HepG2 (cell line): ENCODE data around the gene ATR. TPM values are rescaled to one million over a fixed set of nuclear protein-coding genes. Genes with fewer than 3 reads are reported as not detected.

Source experiments
- ATAC-seq: fragments of 200-7000 bp; cut with Tn5 transposase; 3 replicates; pipeline ENCODE4 v1.9.1; 2020; ENCODE audit warnings: mild to moderate bottlenecking, moderate library complexity
- BruUV-seq: library from RNA; stranded (reverse); fragments of 400-500 nt; replicated peaks from 2 replicates; lab custom pipeline; 2021; lab: Mats Ljungman, UMichigan
- CTCF ChIA-PET: fragments of 300-600 bp; formaldehyde crosslinking; extraction: SDS; loops from one replicate; lab custom pipeline; 2021; ENCODE audit warnings: low total read pairs, inconsistent platforms, low intra/inter-chr PET ratio; lab: Yijun Ruan, JAX
- POLR2A ChIA-PET: fragments of 350-600 bp; sonication (Branson Sonifier 250); formaldehyde crosslinking; loops from one replicate; lab custom pipeline; 2020; ENCODE audit warnings: antibody characterized with exemption, inconsistent platforms; lab: Yijun Ruan, JAX
- DNase-seq: peaks from one replicate; pipeline ENCODE4 v3.0.0-alpha.2; 2015; ENCODE audit warnings: low spot score
- FAIRE-seq: peaks from 3 replicates; lab custom pipeline; 2011; peaks lifted over from hg19 to GRCh38; lab: Jason Lieb, UNC
- H2AFZ ChIP-seq: one replicate; pipeline ENCODE4 v1.6.1; 2011; ENCODE audit warnings: low read length, inconsistent platforms
- H3K27ac ChIP-seq: fragments of 300-600 bp; 3 replicates; pipeline ENCODE4 v1.8.0; 2011; ENCODE audit warnings: mixed run types, mild to moderate bottlenecking, mixed read lengths, low read length, inconsistent platforms; ENCODE audit not compliant: insufficient read depth; ENCODE audit errors: extremely low read length
- H3K27me3 ChIP-seq, 2 experiments: fragments of 200-600 bp in 1 of 2; 2 replicates in 1 of 2; 3 replicates in 1 of 2; pipeline versions ENCODE4 v1.6.0 to v1.8.0; 2011; ENCODE audit warnings: low read length in 2 of 2, mild to moderate bottlenecking in 2 of 2, moderate library complexity in 2 of 2, inconsistent platforms in 1 of 2; ENCODE audit not compliant: insufficient read depth in 2 of 2, control insufficient read depth in 1 of 2
- H3K36me3 ChIP-seq, 2 experiments: fragments of 200-600 bp in 1 of 2; replicated peaks in 1 of 2; 2 replicates in 1 of 2; 3 replicates in 1 of 2; pipeline versions ENCODE4 v1.5.1 to v1.8.0; 2011; ENCODE audit warnings: low read length in 2 of 2, inconsistent platforms in 1 of 2; ENCODE audit not compliant: insufficient read depth in 2 of 2, control insufficient read depth in 1 of 2
- H3K4me1 ChIP-seq: 2 replicates; pipeline ENCODE4 v1.5.1; 2012; ENCODE audit warnings: low read length, inconsistent platforms; ENCODE audit not compliant: insufficient read depth
- H3K4me2 ChIP-seq: 2 replicates; pipeline ENCODE4 v1.6.0; 2011; ENCODE audit warnings: low read depth, low read length, inconsistent platforms
- H3K4me3 ChIP-seq, 3 experiments: fragments of 200-600 bp in 1 of 3; sonication (generic), shearing (Covaris generic) in 1 of 3; replicated peaks in 1 of 3; 2 replicates each; pipeline ENCODE4 v1.5.1; 2011 to 2016; ENCODE audit warnings: low read length in 3 of 3, inconsistent platforms in 2 of 3, low read depth in 2 of 3, mild to moderate bottlenecking in 2 of 3, control low read depth in 1 of 3, mixed read lengths in 1 of 3; ENCODE audit not compliant: insufficient read depth in 1 of 3
- H3K79me2 ChIP-seq: one replicate; pipeline ENCODE4 v1.6.1; 2011; ENCODE audit warnings: low read length, inconsistent platforms; ENCODE audit not compliant: insufficient read depth
- H3K9ac ChIP-seq: 2 replicates; pipeline ENCODE4 v1.6.0; 2011; ENCODE audit warnings: mild to moderate bottlenecking, low read depth, low read length, inconsistent platforms; ENCODE audit not compliant: insufficient read depth
- H3K9me3 ChIP-seq: 2 replicates; pipeline ENCODE4 v1.5.1; 2012; ENCODE audit warnings: mild to moderate bottlenecking, low read length
- H4K20me1 ChIP-seq: 2 replicates; pipeline ENCODE4 v1.6.0; 2011; ENCODE audit warnings: inconsistent platforms, mild to moderate bottlenecking, low read length, moderate library complexity; ENCODE audit not compliant: insufficient read depth
- ASH2L ChIP-seq: fragments of 300-600, 200-600 bp; sonication (generic); IDR thresholded peaks from 2 replicates; pipeline ENCODE4 v1.7.0; 2017; ENCODE audit warnings: low read depth, mild to moderate bottlenecking, moderate library complexity, mixed read lengths, low read length; ENCODE audit not compliant: insufficient read length
- KLF12 ChIP-seq: sonication (generic); formaldehyde crosslinking; IDR thresholded peaks from 2 replicates; pipeline ENCODE4 v1.4.0; 2020; ENCODE audit warnings: missing genetic modification reagents, borderline replicate concordance
- REPIN1 ChIP-seq: sonication (generic); formaldehyde crosslinking; IDR thresholded peaks from 2 replicates; pipeline ENCODE4 v1.8.0; 2022; ENCODE audit warnings: missing genetic modification reagents, low read depth, mild to moderate bottlenecking, borderline replicate concordance
- TERF1 ChIP-seq: sonication (generic); formaldehyde crosslinking; IDR thresholded peaks from 2 replicates; pipeline ENCODE4 v1.8.0; 2022; ENCODE audit warnings: mild to moderate bottlenecking, missing genetic modification reagents, moderate library complexity
- ZBTB49 ChIP-seq: sonication (generic); formaldehyde crosslinking; IDR thresholded peaks from 2 replicates; pipeline ENCODE4 v1.4.0; 2020; ENCODE audit warnings: missing genetic modification reagents, borderline replicate concordance
- WGBS: methylation state at CpG from one replicate; pipeline ENCODE4 v1.1.6; 2017; ENCODE audit warnings: low lambda C conversion rate; 5-methylcytosine and 5-hydroxymethylcytosine counted together
- in situ Hi-C: cut with HindIII; loops from 2 replicates; pipeline ENCODE4 v1.10.0; 2017; ENCODE audit warnings: low pct_unique_long_range_greater_than_20kb; ENCODE audit not compliant: extremely low pct_ligation_motif_present
- intact Hi-C: fragments of 100-400 bp; cut with micrococcal nuclease; formaldehyde crosslinking; loops from one replicate; pipeline ENCODE4 v1.10.0; 2022; ENCODE audit not compliant: unreplicated experiment
- polyA plus RNA-seq, 8 experiments: library from polyadenylated mRNA; depleted of rRNA in 3 of 8; stranded (reverse) in 7 of 8; unstranded in 1 of 8; fragments of >200 nt; fragmentation: Illumina TruSeq in 4 of 8; extraction: Trizol in 4 of 8; gene quantifications; 2 replicates each; pipeline versions ENCODE4 v1.2.1 to v1.2.3, GENCODE V29; 2011 to 2016; ENCODE audit warnings: low read depth in 4 of 8, missing spikeins in 1 of 8, mixed read lengths in 1 of 8; ENCODE audit not compliant: insufficient read depth in 1 of 8
- total RNA-seq, 5 experiments: library from RNA; depleted of rRNA; stranded (reverse); fragments of >200 nt; fragmentation: Illumina TruSeq; extraction: Trizol; gene quantifications; 2 replicates each; pipeline ENCODE4 v1.2.3, GENCODE V29; 2016; ENCODE audit warnings: low read depth in 1 of 5

Gene ATR
- total and polyA plus RNA-seq, 2 of the 13 experiments (the other 11 are each of a cell fraction or from before 2014, with no cell fraction given) = 6.6 to 17.0 TPM

GRCh38 chr3:142424754-142425153 lies 153.8 kb downstream of the ATR start (continued):
- TF ChIP-seq ASH2L (no peak), KLF12 (CRISPR knock-in tag) (no peak), ZBTB49 (CRISPR knock-in tag) (no peak), TERF1 (CRISPR knock-in tag) (no peak)

GRCh38 chr3:142418926-142419592 lies 159.5 kb downstream of the ATR start:
- Histone ChIP-seq H3K4me3 (no peak overlapping the region), H3K9ac (no peak overlapping the region), H3K36me3 (peaks cover 2 to 37% of the 10 kb centered on the region in 2 experiments; a peak in 3 of 5 replicates), H3K27me3 (no peaks in the 10 kb centered on the region), H3K4me2 (no peak overlapping the region), H4K20me1 (no peaks in the 10 kb centered on the region), H3K79me2 (no peaks in the 10 kb centered on the region), H3K27ac (no peak overlapping the region), H3K4me1 (peaks cover 9% of the 10 kb centered on the region), H3K9me3 (no peaks in the 10 kb centered on the region), H2AFZ (no peak overlapping the region)
- 97% methylated on average over 5 of the region's 5 CpGs for WGBS
- intact Hi-C loops = no loop called here
- DNase-seq (no peak), FAIRE-seq (no peak), ATAC-seq (no peak)
- no peak for TF ChIP-seq REPIN1 (CRISPR knock-in tag)
- no TSS peak for BruUV-seq
- in situ Hi-C loops = no loop called here
- POLR2A ChIA-PET = no interaction called here
- CTCF ChIA-PET = no interaction called here
